Activated naive CD4-positive, alpha-beta T cell treated with anti-CD3 and anti-CD28 coated beads, Interleukin-2, amount 10 ng/mL, durations not matched to agents 7 days and 5 days (primary cell): ENCODE measurements around the gene ERVH48-1.
A peak's percentile ranks its signal among the peaks of the same experiment; 100 is the strongest.
"Not testable (repeated sequence)": the region's sequence is repeated elsewhere in the genome, so short reads cannot be mapped to it uniquely, and the experiment has no call there.

Experiments used
- CTCF ChIA-PET: fragments of 350-600 bp; sonication (Branson Sonifier 250); formaldehyde crosslinking; loops from one replicate; lab custom pipeline; 2021; ENCODE audit warnings: antibody characterized with exemption; lab: Charles Lee
- DNase-seq: peaks from one replicate; pipeline ENCODE4 v3.0.0-alpha.2; 2020
- H3K27ac Mint-ChIP-seq: one replicate; pipeline ENCODE4 v1.8.0; 2021; ENCODE audit warnings: mild to moderate bottlenecking, moderate library complexity, mixed read lengths
- H3K27me3 Mint-ChIP-seq: one replicate; pipeline ENCODE4 v1.8.0; 2021; ENCODE audit warnings: mild to moderate bottlenecking, mixed read lengths
- H3K36me3 Mint-ChIP-seq: one replicate; pipeline ENCODE4 v1.8.0; 2021; ENCODE audit warnings: mixed read lengths
- H3K4me1 Mint-ChIP-seq: one replicate; pipeline ENCODE4 v1.8.0; 2021; ENCODE audit warnings: mixed read lengths
- H3K4me3 Mint-ChIP-seq: one replicate; pipeline ENCODE4 v1.8.0; 2021; ENCODE audit warnings: mild to moderate bottlenecking, moderate library complexity, mixed read lengths
- H3K9me3 Mint-ChIP-seq: one replicate; pipeline ENCODE4 v1.8.0; 2021; ENCODE audit warnings: mixed read lengths

The ERVH48-1 gene

GRCh38 chr21:42903817-42904216, 21.6 kb downstream of the ERVH48-1 start:
- no peak for DNase-seq
- Mint-ChIP-seq H3K27ac (no peak overlapping the region), H3K27me3 (no peaks in the 10 kb centered on the region), H3K9me3 (no peaks in the 10 kb centered on the region), H3K4me1 (no peaks in the 10 kb centered on the region), H3K4me3 (no peak overlapping the region), H3K36me3 (peaks cover 32% of the 10 kb centered on the region)
- CTCF ChIA-PET, result no interaction called here

GRCh38 chr21:42900446-42900845, 25.0 kb downstream of the ERVH48-1 start:
- CTCF ChIA-PET, result no interaction called here
- Mint-ChIP-seq H3K36me3 (peaks cover 29% of the 10 kb centered on the region), H3K27ac (no peak overlapping the region), H3K4me1 (no peaks in the 10 kb centered on the region), H3K9me3 (no peaks in the 10 kb centered on the region), H3K4me3 (no peak overlapping the region), H3K27me3 (no peaks in the 10 kb centered on the region)
- no peak for DNase-seq

GRCh38 chr21:42892931-42893755, 32.3 kb downstream of the ERVH48-1 start, which contains the start of gene NDUFV3:
NDUFV3 (plus strand) TSS chr21:42893309; CDS start chr21:42893334, 25 bp downstream.
- DNase-seq, result peak; percentile 100
- Mint-ChIP-seq H3K36me3 (peaks cover 10% of the 10 kb centered on the region), H3K9me3 (no peaks in the 10 kb centered on the region), H3K27ac (peak within 1 kb of the TSS; percentile 94), H3K27me3 (no peaks in the 10 kb centered on the region), H3K4me3 (peak within 1 kb of the TSS; percentile 84), H3K4me1 (peaks cover 12% of the 10 kb centered on the region)
- CTCF ChIA-PET, result interaction anchor here (1.2 to 2.2 kb wide), 2 partner anchors 12 to 300 kb away, joined by 3 to 6 read pairs; no protein-coding TSS in a partner anchor

GRCh38 chr21:42892582-42892930, 32.9 kb downstream of the ERVH48-1 start:
- Mint-ChIP-seq H3K27ac (peak overlapping the region; percentile 94), H3K9me3 (no peaks in the 10 kb centered on the region), H3K4me3 (peak overlapping the region; percentile 81), H3K27me3 (no peaks in the 10 kb centered on the region), H3K36me3 (peaks cover 9% of the 10 kb centered on the region), H3K4me1 (peaks cover 12% of the 10 kb centered on the region)
- DNase-seq, result no peak
- CTCF ChIA-PET, result interaction anchor here (1.2 to 2.2 kb wide), 2 partner anchors 11 to 299 kb away, joined by 3 to 6 read pairs; no protein-coding TSS in a partner anchor

DNA sequence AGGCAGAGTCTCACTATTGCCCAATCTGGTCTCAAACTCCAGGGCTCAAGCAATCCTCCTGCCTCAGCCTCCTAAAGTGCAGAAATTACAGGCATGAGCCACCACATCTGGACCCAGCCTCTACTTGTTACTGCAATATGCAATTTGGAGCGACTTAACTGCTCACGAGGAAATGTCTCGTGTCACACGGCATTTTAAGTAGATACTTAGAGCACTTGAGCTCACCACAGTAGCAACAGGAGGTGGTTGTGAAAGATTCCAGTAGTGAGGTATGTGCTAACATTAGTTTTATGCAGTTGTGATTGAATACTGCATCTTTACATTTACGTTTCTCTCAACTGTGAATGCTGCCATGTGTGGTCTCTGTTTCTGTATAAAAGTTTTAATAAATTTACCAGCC, 38.1 kb downstream of the ERVH48-1 start:
- Mint-ChIP-seq H3K9me3 (no peaks in the 10 kb centered on the region), H3K4me3 (no peak overlapping the region), H3K36me3 (no peaks in the 10 kb centered on the region), H3K4me1 (peaks cover 2% of the 10 kb centered on the region), H3K27ac (no peak overlapping the region), H3K27me3 (no peaks in the 10 kb centered on the region)
- CTCF ChIA-PET, result no interaction called here
- DNase-seq, result no peak

DNA sequence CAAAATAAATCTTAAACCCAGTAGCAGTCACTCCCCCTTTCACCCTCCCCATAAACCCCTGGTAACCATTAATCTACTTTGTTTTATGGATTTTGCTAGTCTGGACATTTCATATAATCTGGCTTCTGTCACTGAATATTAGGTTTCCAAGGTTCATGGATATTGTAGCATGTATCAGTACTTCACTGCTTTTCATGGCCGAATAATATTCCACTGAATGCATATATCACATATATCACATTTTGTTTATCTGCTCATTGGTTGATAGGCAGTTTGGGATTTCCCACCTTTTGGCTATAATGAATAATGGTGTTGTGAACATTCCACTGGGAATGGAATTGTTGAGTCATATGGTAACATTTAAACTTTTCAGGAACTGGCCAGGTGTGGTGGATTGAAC, 41.5 kb downstream of the ERVH48-1 start:
- Mint-ChIP-seq H3K4me3 (no peak overlapping the region), H3K9me3 (no peaks in the 10 kb centered on the region), H3K36me3 (peaks cover 4% of the 10 kb centered on the region), H3K27me3 (peaks cover 5% of the 10 kb centered on the region), H3K4me1 (peaks cover 20% of the 10 kb centered on the region), H3K27ac (no peak overlapping the region)
- no peak for DNase-seq
- CTCF ChIA-PET, result no interaction called here

DNA sequence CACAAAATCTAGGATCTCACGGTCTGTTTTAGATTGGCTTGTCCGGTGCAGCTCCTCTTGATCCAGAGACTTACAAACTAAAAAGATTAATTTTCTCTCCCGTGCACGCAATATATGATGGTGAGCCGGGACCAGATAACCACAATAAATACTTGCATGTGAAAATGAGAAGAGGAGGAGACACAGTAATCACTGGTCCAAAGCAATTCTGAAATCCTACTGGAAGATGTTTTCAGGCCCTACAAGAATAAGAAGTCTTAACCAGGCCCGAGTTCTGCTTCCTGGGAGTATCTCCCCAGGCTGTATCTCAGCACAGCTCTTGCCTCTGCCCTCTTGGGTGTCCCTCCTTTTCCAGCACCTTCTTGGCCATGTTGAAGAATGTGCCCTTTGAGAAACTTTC, 45.1 kb downstream of the ERVH48-1 start:
- no peak for DNase-seq
- Mint-ChIP-seq H3K27ac (peak overlapping the region; percentile 93), H3K9me3 (no peaks in the 10 kb centered on the region), H3K4me3 (peak overlapping the region; percentile 96), H3K36me3 (peaks cover 11% of the 10 kb centered on the region), H3K27me3 (peaks cover 5% of the 10 kb centered on the region), H3K4me1 (peaks cover 36% of the 10 kb centered on the region)
- CTCF ChIA-PET, result interaction anchor here (1.2 kb wide), 1 partner anchor 225 kb away, joined by 3 read pairs; no protein-coding TSS in a partner anchor

DNA sequence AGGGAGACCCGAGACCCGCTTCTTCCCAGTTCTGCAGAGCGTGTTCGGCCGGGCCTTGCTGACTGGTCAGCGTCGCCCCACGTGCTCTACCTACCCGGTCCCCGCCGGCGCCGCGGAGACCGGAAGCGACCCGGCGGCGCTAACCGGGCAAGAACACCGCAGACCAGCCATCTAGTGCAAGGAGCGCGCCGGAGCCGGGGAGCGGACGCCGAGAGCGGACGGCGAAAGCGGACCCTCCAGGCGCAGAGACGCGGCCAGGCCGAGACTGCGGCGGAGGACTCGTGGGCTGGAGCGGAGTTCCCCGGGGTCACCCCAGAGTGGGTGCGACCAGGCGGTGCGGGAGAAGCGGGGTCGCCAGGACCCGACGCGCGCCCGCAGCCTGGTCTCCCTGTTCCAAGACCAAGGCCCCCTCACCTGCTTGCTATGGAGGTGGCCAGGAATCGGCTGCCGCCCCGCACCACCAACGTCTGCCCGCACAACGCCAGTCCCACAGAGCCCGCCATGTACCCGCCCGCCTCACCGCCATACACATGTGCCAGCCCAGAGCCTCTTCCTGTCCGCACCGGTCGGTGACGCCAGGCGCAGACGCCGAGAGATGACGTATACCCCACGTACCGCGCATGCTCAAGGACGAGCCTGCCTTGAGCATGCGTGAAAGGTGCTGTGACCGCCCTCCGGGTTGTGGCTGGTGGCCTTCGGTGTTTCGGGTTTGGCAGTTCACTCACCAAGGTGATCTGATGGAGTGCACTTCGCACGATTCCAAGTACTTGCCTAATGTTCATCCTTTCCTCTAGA, 46.2 kb downstream of the ERVH48-1 start, which contains the start of gene WDR4:
WDR4 (minus strand) TSS at position 547 of the 795 bp plus-strand sequence; CDS start at position 503, 44 bp downstream.
- peaks cover 15% of the 10 kb centered on the region for H3K36me3 Mint-ChIP-seq
- H3K27me3 Mint-ChIP-seq, result peaks cover 5% of the 10 kb centered on the region
- CTCF ChIA-PET, result no interaction called here
- H3K9me3 Mint-ChIP-seq, result no peaks in the 10 kb centered on the region
- peaks cover 36% of the 10 kb centered on the region for H3K4me1 Mint-ChIP-seq
- peak within 1 kb of the TSS; percentile 96 for H3K4me3 Mint-ChIP-seq
- DNase-seq, result peak; percentile 99
- H3K27ac Mint-ChIP-seq, result peak within 1 kb of the TSS; percentile 93

DNA sequence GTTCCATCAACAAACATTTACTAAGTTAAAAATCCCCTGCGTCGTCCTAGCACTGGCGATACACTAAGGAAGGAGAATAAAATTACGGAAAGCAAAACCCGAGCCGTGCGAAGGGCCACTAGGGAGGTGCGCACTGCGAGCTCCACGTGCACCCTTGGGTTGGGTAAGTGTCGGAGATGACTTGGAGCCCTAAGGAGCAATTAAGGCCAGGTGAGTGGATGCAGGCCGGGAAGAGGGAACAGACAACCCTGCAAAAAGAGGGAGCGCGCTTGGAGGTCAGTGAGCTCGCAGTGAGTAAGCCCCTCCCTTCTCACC, 46.8 kb downstream of the ERVH48-1 start:
- peaks cover 36% of the 10 kb centered on the region for H3K4me1 Mint-ChIP-seq
- peak overlapping the region; percentile 96 for H3K4me3 Mint-ChIP-seq
- H3K27me3 Mint-ChIP-seq, result peaks cover 5% of the 10 kb centered on the region

GRCh38 chr21:42875811-42876210, 49.6 kb downstream of the ERVH48-1 start:
- H3K27ac Mint-ChIP-seq, H3K4me3 Mint-ChIP-seq, CTCF ChIA-PET, H3K9me3 Mint-ChIP-seq, H3K27me3 Mint-ChIP-seq, DNase-seq: not testable (repeated sequence)
- Mint-ChIP-seq H3K36me3 (peaks cover 31% of the 10 kb centered on the region), H3K4me1 (peaks cover 30% of the 10 kb centered on the region)

More for the DNA sequence above, 46.8 kb downstream of the ERVH48-1 start:
- Mint-ChIP-seq H3K36me3 (peaks cover 18% of the 10 kb centered on the region), H3K27ac (peak overlapping the region; percentile 93), H3K9me3 (no peaks in the 10 kb centered on the region)
- CTCF ChIA-PET, result no interaction called here
- no peak for DNase-seq

GRCh38 chr21:42873096-42873495, 52.3 kb downstream of the ERVH48-1 start:
- DNase-seq, result no peak
- Mint-ChIP-seq H3K27me3 (no peaks in the 10 kb centered on the region), H3K4me1 (peaks cover 10% of the 10 kb centered on the region), H3K9me3 (no peaks in the 10 kb centered on the region), H3K36me3 (peaks cover 41% of the 10 kb centered on the region), H3K4me3 (no peak overlapping the region), H3K27ac (no peak overlapping the region)
- CTCF ChIA-PET, result no interaction called here

- no peak overlapping the region for H3K4me3 Mint-ChIP-seq
- peaks cover 8% of the 10 kb centered on the region for H3K4me1 Mint-ChIP-seq
- no peak overlapping the region for H3K27ac Mint-ChIP-seq
- no peak for DNase-seq
- CTCF ChIA-PET, result no interaction called here
- H3K9me3 Mint-ChIP-seq, result no peaks in the 10 kb centered on the region
- H3K36me3 Mint-ChIP-seq, result peaks cover 40% of the 10 kb centered on the region
- H3K27me3 Mint-ChIP-seq, result no peaks in the 10 kb centered on the region
These were observed 57.2 kb downstream of the ERVH48-1 start for GRCh38 chr21:42868196-42868595.
